ENCODE results near the gene MRPS27. TPM values are rescaled to one million over a fixed set of nuclear protein-coding genes. Genes with fewer than 3 reads are reported as not detected.

MRPS27 gene
- total RNA-seq, 1 experiment from 2014 or later: 61.2 TPM

DNA sequence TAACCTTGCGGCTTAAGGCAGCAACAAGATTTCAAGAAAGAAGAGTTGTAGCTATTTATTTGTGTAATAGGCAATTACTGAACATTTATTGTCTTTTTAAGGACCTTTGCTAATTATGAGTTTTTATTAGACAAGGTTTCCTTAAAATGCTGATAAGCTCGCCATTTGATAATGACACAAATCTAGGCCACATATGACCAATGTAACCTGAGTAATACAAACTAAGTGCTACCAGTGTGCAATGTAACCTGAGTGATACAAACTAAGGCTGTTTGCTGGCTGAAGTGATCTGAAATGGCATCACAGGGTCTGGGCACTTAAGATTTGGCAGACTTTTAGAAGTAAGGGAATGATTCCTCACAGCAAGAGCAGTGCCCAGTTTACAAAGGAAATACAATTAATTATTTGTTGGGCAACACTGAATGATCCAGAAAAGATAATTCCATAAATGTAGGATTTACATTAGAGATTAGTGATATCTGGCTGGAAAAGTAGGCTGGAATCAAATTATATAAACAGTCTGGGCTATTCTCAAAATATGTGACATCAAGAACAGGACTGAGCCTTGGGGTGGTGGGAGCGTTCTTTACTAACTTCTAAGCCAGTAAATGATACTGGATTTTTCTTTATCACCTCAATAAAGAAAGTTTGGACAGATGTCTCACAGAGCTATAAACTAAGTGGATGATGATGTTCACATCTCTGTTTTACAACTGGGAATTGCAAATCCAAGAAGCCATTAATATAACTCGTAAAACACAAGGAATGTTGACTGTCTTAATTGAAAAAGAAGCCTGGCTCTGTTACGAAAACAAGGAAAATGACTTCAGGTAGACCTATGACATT lies 54.8 kb downstream of the MRPS27 start:
- peaks cover 4% of the 10 kb centered on the region for H3K36me3 Mint-ChIP-seq (ENCODE audit: insufficient read depth, unreplicated experiment)
- H3K27ac Mint-ChIP-seq (ENCODE audit: unreplicated experiment): no peak overlapping the region
- H3K4me1 Mint-ChIP-seq (ENCODE audit: low read depth, unreplicated experiment): peaks cover 8% of the 10 kb centered on the region
- TF ChIP-seq, protein P1, sequence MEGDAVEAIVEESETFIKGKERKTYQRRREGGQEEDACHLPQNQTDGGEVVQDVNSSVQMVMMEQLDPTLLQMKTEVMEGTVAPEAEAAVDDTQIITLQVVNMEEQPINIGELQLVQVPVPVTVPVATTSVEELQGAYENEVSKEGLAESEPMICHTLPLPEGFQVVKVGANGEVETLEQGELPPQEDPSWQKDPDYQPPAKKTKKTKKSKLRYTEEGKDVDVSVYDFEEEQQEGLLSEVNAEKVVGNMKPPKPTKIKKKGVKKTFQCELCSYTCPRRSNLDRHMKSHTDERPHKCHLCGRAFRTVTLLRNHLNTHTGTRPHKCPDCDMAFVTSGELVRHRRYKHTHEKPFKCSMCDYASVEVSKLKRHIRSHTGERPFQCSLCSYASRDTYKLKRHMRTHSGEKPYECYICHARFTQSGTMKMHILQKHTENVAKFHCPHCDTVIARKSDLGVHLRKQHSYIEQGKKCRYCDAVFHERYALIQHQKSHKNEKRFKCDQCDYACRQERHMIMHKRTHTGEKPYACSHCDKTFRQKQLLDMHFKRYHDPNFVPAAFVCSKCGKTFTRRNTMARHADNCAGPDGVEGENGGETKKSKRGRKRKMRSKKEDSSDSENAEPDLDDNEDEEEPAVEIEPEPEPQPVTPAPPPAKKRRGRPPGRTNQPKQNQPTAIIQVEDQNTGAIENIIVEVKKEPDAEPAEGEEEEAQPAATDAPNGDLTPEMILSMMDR (IDR thresholded peaks at IDR 0.05; ENCODE audit: unreplicated experiment): no peak
- intact Hi-C loops (cut with micrococcal nuclease; ENCODE audit: unreplicated experiment): no loop called here
- no peak for DNase-seq
- H3K9me3 Mint-ChIP-seq (ENCODE audit: low read depth, unreplicated experiment): no peaks in the 10 kb centered on the region
- CTCF ChIA-PET: no interaction called here
- BruUV-seq (replicated peaks): no TSS peak
- no peak overlapping the region for H3K4me3 Mint-ChIP-seq (ENCODE audit: low read depth, unreplicated experiment)
- H3K27me3 Mint-ChIP-seq (ENCODE audit: unreplicated experiment): no peaks in the 10 kb centered on the region

DNA sequence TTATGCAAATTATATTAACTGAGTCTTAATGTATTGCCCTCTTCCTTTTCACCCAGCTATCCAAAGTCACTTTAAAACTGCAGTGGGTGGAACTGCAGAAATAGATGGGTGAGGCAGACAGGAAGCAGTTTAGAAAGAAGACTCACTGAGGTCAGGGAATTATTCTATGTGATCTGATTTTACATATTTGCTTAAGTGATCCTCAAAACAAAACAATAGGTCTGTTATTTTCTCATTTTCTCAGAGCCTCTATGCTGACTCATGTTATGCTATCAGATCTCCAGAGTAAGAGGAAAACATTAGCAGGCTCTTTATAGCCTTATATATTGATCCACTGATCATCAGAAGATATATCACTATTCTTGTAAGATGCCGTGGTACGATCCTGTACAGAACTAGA lies 63.5 kb downstream of the MRPS27 start:
- Mint-ChIP-seq H3K4me3 (ENCODE audit: low read depth, unreplicated experiment) (no peak overlapping the region), H3K36me3 (ENCODE audit: insufficient read depth, unreplicated experiment) (no peaks in the 10 kb centered on the region), H3K4me1 (ENCODE audit: low read depth, unreplicated experiment) (no peaks in the 10 kb centered on the region), H3K27me3 (ENCODE audit: unreplicated experiment) (no peaks in the 10 kb centered on the region), H3K27ac (ENCODE audit: unreplicated experiment) (no peak overlapping the region), H3K9me3 (ENCODE audit: low read depth, unreplicated experiment) (no peaks in the 10 kb centered on the region)
- CTCF ChIA-PET: interaction anchor here (0.7 kb wide), 1 partner anchor 42 kb away, joined by 4 read pairs; no protein-coding TSS in a partner anchor
- no TSS peak for BruUV-seq (replicated peaks)
- TF ChIP-seq, protein P1 (IDR thresholded peaks at IDR 0.05; ENCODE audit: unreplicated experiment): no peak
- intact Hi-C loops (cut with micrococcal nuclease; ENCODE audit: unreplicated experiment): no loop called here
- DNase-seq: no peak

DNA sequence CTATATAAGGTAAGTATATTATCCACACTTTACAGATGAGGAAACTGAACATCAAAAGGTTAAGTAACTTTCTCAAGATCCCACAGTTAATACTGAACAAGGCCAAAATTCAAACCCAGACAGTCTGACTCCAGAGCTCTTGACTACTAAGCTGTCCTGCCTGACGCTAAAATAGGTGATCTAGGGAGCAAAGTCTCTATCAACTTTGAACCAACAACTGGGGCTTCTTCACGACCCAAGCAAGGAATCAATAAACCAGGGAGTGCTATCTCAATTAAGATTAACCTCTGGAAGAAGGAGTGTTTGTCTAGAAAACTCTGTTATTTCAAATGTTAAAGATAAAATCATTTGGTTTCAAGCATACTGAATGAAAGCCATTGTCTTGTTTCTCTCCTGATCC lies 64.4 kb downstream of the MRPS27 start:
- Mint-ChIP-seq H3K36me3 (ENCODE audit: insufficient read depth, unreplicated experiment) (no peaks in the 10 kb centered on the region), H3K4me3 (ENCODE audit: low read depth, unreplicated experiment) (no peak overlapping the region), H3K27me3 (ENCODE audit: unreplicated experiment) (no peaks in the 10 kb centered on the region), H3K27ac (ENCODE audit: unreplicated experiment) (no peak overlapping the region), H3K4me1 (ENCODE audit: low read depth, unreplicated experiment) (no peaks in the 10 kb centered on the region), H3K9me3 (ENCODE audit: low read depth, unreplicated experiment) (no peaks in the 10 kb centered on the region)
- no peak for DNase-seq
- intact Hi-C loops (cut with micrococcal nuclease; ENCODE audit: unreplicated experiment): no loop called here
- no TSS peak for BruUV-seq (replicated peaks)
- TF ChIP-seq, protein P1 (IDR thresholded peaks at IDR 0.05; ENCODE audit: unreplicated experiment): no peak
- CTCF ChIA-PET: no interaction called here

DNA sequence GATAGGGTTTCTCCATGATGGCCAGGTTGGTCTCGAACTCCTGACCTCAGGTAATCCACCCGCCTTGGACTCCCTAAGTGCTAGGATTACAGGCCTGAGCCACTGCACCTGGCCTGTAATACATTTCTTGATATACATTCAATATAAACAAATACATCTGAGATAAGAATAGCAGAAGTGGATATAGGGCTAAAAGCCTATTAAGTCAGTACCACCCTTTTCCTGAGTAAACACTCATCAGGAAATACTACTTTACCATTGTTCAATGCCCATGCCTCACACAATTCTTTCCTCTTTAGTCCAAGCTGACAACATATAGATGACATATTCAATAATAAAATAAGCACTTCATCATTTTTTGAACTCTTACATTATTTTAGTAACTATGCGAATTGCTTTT lies 64.8 kb downstream of the MRPS27 start:
- no peaks in the 10 kb centered on the region for H3K27me3 Mint-ChIP-seq (ENCODE audit: unreplicated experiment)
- no peak for DNase-seq
- no peaks in the 10 kb centered on the region for H3K36me3 Mint-ChIP-seq (ENCODE audit: insufficient read depth, unreplicated experiment)
- intact Hi-C loops (cut with micrococcal nuclease; ENCODE audit: unreplicated experiment): no loop called here
- H3K4me3 Mint-ChIP-seq (ENCODE audit: low read depth, unreplicated experiment): no peak overlapping the region
- no peak overlapping the region for H3K27ac Mint-ChIP-seq (ENCODE audit: unreplicated experiment)
- BruUV-seq (replicated peaks): no TSS peak
- TF ChIP-seq, protein P1 (IDR thresholded peaks at IDR 0.05; ENCODE audit: unreplicated experiment): no peak
- no peaks in the 10 kb centered on the region for H3K9me3 Mint-ChIP-seq (ENCODE audit: low read depth, unreplicated experiment)
- no peaks in the 10 kb centered on the region for H3K4me1 Mint-ChIP-seq (ENCODE audit: low read depth, unreplicated experiment)
- CTCF ChIA-PET: no interaction called here

Data from Calu3 (cell line).